C4-2B (cell line): ENCODE results near the gene EPN1.

ENCODE experiments used
- CTCF ChIP-seq: fragments of 450-650 bp; conservative IDR thresholded peaks from 2 replicates; pipeline ENCODE4 v1.5.1; 2017; ENCODE audit warnings: mild to moderate bottlenecking
- ZFX ChIP-seq: fragments of 450-650 bp; IDR thresholded peaks from 2 replicates; pipeline ENCODE4 v1.6.1; 2017

- TF ChIP-seq CTCF (no peak), ZFX (no peak)
Observed at GRCh38 chr19:55680339-55681130, 5.5 kb downstream of the EPN1 start.
